ENCODE data around the gene CRTC1. TPM values are rescaled to one million over a fixed set of nuclear protein-coding genes. Genes with fewer than 3 reads are reported as not detected.

Gene CRTC1
- total RNA-seq, 2 donors from 2014 or later: 7.1 to 7.3 TPM

GRCh38 chr19:18794692-18795091, 111.2 kb downstream of the CRTC1 start:
- Mint-ChIP-seq H3K27ac (no peak overlapping the region), H3K4me3 (no peak overlapping the region), H3K36me3 (ENCODE audit: insufficient read depth in 2 of 2) (peaks cover 2 to 3% of the 10 kb centered on the region in 2 donors), H3K4me1 (ENCODE audit: low read depth) (peaks cover 10% of the 10 kb centered on the region), H3K27me3 (ENCODE audit: low read depth) (peaks cover 62% of the 10 kb centered on the region), H3K9me3 (no peaks in the 10 kb centered on the region)
- ATAC-seq (replicated peaks in 1 of 2) (no peak), DNase-seq (no peak)

GRCh38 chr19:18795540-18795939, 112.1 kb downstream of the CRTC1 start:
- Mint-ChIP-seq H3K27me3 (ENCODE audit: low read depth) (peaks cover 54% of the 10 kb centered on the region), H3K4me3 (no peak overlapping the region), H3K4me1 (ENCODE audit: low read depth) (peaks cover 4% of the 10 kb centered on the region), H3K27ac (no peak overlapping the region), H3K9me3 (no peaks in the 10 kb centered on the region), H3K36me3 (ENCODE audit: insufficient read depth in 2 of 2) (no peaks in the 10 kb centered on the region)
- ATAC-seq (replicated peaks in 1 of 2) (peak; percentile 9 to 29), DNase-seq (no peak)

- no peak overlapping the region for H3K27ac Mint-ChIP-seq
- ATAC-seq (replicated peaks in 1 of 2): peak; percentile 40 to 80
- no peaks in the 10 kb centered on the region for H3K4me1 Mint-ChIP-seq (ENCODE audit: low read depth)
- no peak overlapping the region for H3K4me3 Mint-ChIP-seq
- DNase-seq: no peak
- H3K27me3 Mint-ChIP-seq (ENCODE audit: low read depth): peaks cover 47% of the 10 kb centered on the region
- H3K9me3 Mint-ChIP-seq: no peaks in the 10 kb centered on the region
- H3K36me3 Mint-ChIP-seq (ENCODE audit: insufficient read depth in 2 of 2): no peaks in the 10 kb centered on the region
These were observed 112.8 kb downstream of the CRTC1 start for GRCh38 chr19:18796239-18796638.

GRCh38 chr19:18798384-18799352, 115.2 kb downstream of the CRTC1 start:
- no peaks in the 10 kb centered on the region for H3K9me3 Mint-ChIP-seq
- H3K27ac Mint-ChIP-seq: no peak overlapping the region
- H3K4me3 Mint-ChIP-seq: no peak overlapping the region
- H3K4me1 Mint-ChIP-seq (ENCODE audit: low read depth): no peaks in the 10 kb centered on the region
- ATAC-seq (replicated peaks in 1 of 2): no peak
- H3K36me3 Mint-ChIP-seq (ENCODE audit: insufficient read depth in 2 of 2): no peaks in the 10 kb centered on the region
- peaks cover 28% of the 10 kb centered on the region for H3K27me3 Mint-ChIP-seq (ENCODE audit: low read depth)
- no peak for DNase-seq

GRCh38 chr19:18799389-18799970, 116.0 kb downstream of the CRTC1 start:
- no peak for ATAC-seq (replicated peaks in 1 of 2)
- H3K27me3 Mint-ChIP-seq (ENCODE audit: low read depth): peaks cover 22% of the 10 kb centered on the region
- H3K36me3 Mint-ChIP-seq (ENCODE audit: insufficient read depth in 2 of 2): no peaks in the 10 kb centered on the region
- H3K4me3 Mint-ChIP-seq: no peak overlapping the region
- H3K27ac Mint-ChIP-seq: no peak overlapping the region
- H3K9me3 Mint-ChIP-seq: no peaks in the 10 kb centered on the region
- DNase-seq: no peak
- H3K4me1 Mint-ChIP-seq (ENCODE audit: low read depth): no peaks in the 10 kb centered on the region

- no peaks in the 10 kb centered on the region for H3K4me1 Mint-ChIP-seq (ENCODE audit: low read depth)
- no peak overlapping the region for H3K4me3 Mint-ChIP-seq
- peaks cover 22% of the 10 kb centered on the region for H3K27me3 Mint-ChIP-seq (ENCODE audit: low read depth)
- H3K27ac Mint-ChIP-seq: no peak overlapping the region
- no peaks in the 10 kb centered on the region for H3K36me3 Mint-ChIP-seq (ENCODE audit: insufficient read depth in 2 of 2)
- no peaks in the 10 kb centered on the region for H3K9me3 Mint-ChIP-seq
- ATAC-seq (replicated peaks in 1 of 2): no peak
- no peak for DNase-seq
These were observed 116.6 kb downstream of the CRTC1 start for GRCh38 chr19:18800079-18800478.

GRCh38 chr19:18800636-18801035, 117.2 kb downstream of the CRTC1 start:
- Mint-ChIP-seq H3K9me3 (no peaks in the 10 kb centered on the region), H3K27ac (no peak overlapping the region), H3K4me1 (ENCODE audit: low read depth) (no peaks in the 10 kb centered on the region), H3K4me3 (no peak overlapping the region), H3K27me3 (ENCODE audit: low read depth) (peaks cover 22% of the 10 kb centered on the region), H3K36me3 (ENCODE audit: insufficient read depth in 2 of 2) (no peaks in the 10 kb centered on the region)
- DNase-seq (no peak), ATAC-seq (replicated peaks in 1 of 2) (no peak)

- Mint-ChIP-seq H3K27ac (no peak overlapping the region), H3K9me3 (no peaks in the 10 kb centered on the region), H3K36me3 (ENCODE audit: insufficient read depth in 2 of 2) (no peaks in the 10 kb centered on the region), H3K4me3 (no peak overlapping the region), H3K4me1 (ENCODE audit: low read depth) (no peaks in the 10 kb centered on the region), H3K27me3 (ENCODE audit: low read depth) (peaks cover 8% of the 10 kb centered on the region)
- DNase-seq (no peak), ATAC-seq (replicated peaks in 1 of 2) (no peak)
These were observed 118.9 kb downstream of the CRTC1 start for GRCh38 chr19:18802354-18802753.

- Mint-ChIP-seq H3K9me3 (no peaks in the 10 kb centered on the region), H3K36me3 (ENCODE audit: insufficient read depth in 2 of 2) (no peaks in the 10 kb centered on the region), H3K27ac (no peak overlapping the region), H3K4me1 (ENCODE audit: low read depth) (no peaks in the 10 kb centered on the region), H3K27me3 (ENCODE audit: low read depth) (no peaks in the 10 kb centered on the region), H3K4me3 (no peak overlapping the region)
- ATAC-seq (replicated peaks in 1 of 2): no peak
- no peak for DNase-seq
These were observed 120.2 kb downstream of the CRTC1 start for GRCh38 chr19:18803550-18804138.

GRCh38 chr19:18804139-18804601, 120.7 kb downstream of the CRTC1 start:
- no peak for ATAC-seq (replicated peaks in 1 of 2)
- H3K27ac Mint-ChIP-seq: no peak overlapping the region
- DNase-seq: no peak
- H3K9me3 Mint-ChIP-seq: no peaks in the 10 kb centered on the region
- H3K36me3 Mint-ChIP-seq (ENCODE audit: insufficient read depth in 2 of 2): no peaks in the 10 kb centered on the region
- no peak overlapping the region for H3K4me3 Mint-ChIP-seq
- peaks cover 4% of the 10 kb centered on the region for H3K27me3 Mint-ChIP-seq (ENCODE audit: low read depth)
- H3K4me1 Mint-ChIP-seq (ENCODE audit: low read depth): no peaks in the 10 kb centered on the region

- DNase-seq (no peak), ATAC-seq (replicated peaks in 1 of 2) (no peak)
- peaks cover 3% of the 10 kb centered on the region for H3K4me1 Mint-ChIP-seq (ENCODE audit: low read depth)
- no peak overlapping the region for H3K27ac Mint-ChIP-seq
- no peak overlapping the region for H3K4me3 Mint-ChIP-seq
- no peaks in the 10 kb centered on the region for H3K9me3 Mint-ChIP-seq
- peaks cover 8% of the 10 kb centered on the region for H3K27me3 Mint-ChIP-seq (ENCODE audit: low read depth)
- H3K36me3 Mint-ChIP-seq (ENCODE audit: insufficient read depth in 2 of 2): no peaks in the 10 kb centered on the region
These were observed 121.2 kb downstream of the CRTC1 start for GRCh38 chr19:18804643-18805042.

GRCh38 chr19:18807861-18808331, 124.4 kb downstream of the CRTC1 start:
- Mint-ChIP-seq H3K9me3 (no peaks in the 10 kb centered on the region), H3K4me1 (ENCODE audit: low read depth) (peaks cover 5% of the 10 kb centered on the region), H3K27me3 (ENCODE audit: low read depth) (peaks cover 10% of the 10 kb centered on the region), H3K27ac (no peak overlapping the region), H3K4me3 (no peak overlapping the region), H3K36me3 (ENCODE audit: insufficient read depth in 2 of 2) (no peaks in the 10 kb centered on the region)
- DNase-seq: no peak
- no peak for ATAC-seq (replicated peaks in 1 of 2)
